Ramos (cell line): Measurements from ENCODE around the gene MTMR3.
"Not testable (repeated sequence)": the region's sequence is repeated elsewhere in the genome, so short reads cannot be mapped to it uniquely, and the experiment has no call there.

Source experiments
- in situ Hi-C: fragments of 300-500 bp; cut with MboI; formaldehyde crosslinking; loops from one replicate; pipeline ENCODE4 v1.14.3; 2022; ENCODE audit warnings: low sequenced_read_pairs; ENCODE audit not compliant: unreplicated experiment

MTMR3 gene

DNA sequence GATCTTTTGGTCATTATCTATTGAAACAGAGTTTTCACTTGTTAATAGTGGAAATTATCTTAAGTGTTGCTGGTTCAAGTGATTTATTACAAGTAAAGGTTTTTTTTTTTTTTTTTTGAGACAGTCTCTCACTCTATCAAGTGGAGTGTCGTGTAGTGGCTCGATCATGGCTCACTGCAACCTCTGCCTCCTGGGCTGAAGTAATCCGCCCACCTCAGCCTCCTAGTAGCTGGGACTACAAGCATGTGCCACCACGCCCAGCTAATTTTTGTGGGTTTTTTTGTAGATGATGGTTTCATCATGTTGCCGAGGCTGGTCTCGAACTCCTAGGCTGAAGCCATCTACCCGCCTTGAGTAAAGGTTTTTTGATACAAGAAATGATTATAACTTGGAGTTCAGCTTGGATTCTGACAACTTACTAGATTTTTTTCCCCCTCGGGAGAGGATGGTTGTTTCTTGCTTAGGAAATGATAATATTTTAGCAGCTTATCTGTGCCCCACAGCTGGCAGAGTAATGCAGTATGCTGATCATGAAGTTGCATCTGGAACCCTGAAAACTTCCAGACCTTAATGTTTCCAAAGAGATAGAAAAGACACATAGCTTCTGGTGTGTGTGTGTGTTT is 68.9 kb downstream of the MTMR3 start:
- in situ Hi-C loops: no loop called here

DNA sequence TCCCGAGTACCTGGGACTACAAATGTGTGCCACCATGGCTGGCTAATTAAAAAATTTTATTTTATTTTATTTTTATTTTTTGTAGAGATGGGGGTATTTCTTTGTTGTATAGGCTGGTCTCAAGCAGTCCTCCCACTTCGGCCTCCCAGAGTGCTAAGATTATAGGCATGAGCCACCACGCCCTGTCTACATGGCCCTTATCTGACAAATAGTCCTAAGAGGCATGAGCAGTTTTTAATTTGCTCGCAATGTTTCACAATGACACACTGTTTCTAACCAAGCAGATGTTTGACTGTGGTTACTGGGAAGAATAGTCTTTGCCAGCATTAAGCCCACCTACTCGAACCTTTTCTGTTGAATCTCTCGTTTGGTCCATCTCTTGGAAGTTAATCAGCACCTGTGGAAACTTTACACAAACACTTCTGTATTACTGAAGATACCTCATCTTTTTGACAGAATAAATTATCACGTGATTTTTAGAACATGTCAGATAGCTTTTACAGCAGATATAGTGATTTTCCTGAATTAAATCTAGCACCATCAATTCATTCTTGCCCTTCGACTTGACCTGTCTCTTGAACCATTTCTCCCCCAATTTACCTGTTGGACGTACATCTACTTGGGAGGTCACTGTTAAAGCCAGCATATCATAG is 71.4 kb downstream of the MTMR3 start:
- in situ Hi-C loops: no loop called here

DNA sequence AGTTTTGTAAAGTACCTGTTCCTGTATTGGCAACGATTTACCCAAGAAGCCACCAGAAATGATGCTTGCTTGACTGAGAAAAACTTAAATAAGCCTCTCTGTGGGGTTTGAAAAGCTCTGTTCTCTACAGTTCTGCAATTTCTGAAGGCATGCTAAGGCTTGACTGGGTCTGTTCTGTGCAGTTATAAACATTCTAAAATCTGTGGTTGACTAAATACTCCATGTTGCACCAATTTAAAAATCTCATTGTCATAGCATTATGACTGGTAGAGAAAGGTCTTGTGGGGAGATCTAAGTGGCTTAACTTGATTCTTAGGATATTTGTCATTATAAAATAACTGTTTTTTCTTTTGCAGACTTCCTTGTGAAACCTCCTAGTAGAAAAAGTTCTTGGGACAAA is 73.7 kb downstream of the MTMR3 start:
- in situ Hi-C loops: no loop called here

DNA sequence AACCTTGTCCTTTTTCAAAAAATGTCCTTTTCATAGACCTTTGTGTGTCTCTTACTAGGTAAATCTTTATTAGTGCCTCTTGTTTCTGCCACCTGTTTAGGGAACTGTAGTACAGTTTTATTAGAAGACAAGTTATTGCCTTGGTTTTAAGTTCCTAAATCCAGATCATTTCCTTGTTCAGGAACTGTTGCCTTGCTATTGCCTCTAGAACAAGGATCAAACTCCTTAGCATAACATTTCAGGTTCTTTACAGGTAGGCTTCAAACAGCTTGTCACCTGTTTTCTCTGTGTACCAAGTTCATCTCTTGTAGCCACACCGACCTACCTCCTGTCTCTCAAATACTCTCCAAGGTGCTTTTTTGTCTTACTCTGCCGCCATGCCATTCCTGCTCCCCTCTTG is 75.2 kb downstream of the MTMR3 start:
- in situ Hi-C loops: no loop called here

DNA sequence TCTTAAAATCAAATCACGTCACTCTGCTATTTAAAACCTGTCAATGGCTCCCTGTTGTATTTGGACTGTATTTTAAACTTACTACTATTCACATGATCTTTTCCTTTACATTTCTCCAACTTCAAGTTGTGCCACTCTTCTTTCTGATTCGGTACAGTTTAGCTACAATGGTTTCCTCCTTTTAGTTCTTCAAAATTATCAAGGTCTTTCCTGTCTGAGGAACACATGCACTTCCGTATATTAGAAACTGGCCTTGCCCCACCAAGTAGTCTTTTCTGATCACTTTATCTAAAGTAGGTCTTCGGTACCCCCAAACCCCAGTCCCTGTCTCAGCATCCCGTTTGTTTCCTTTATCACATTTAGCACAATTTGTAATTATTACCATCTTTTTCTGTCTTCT is 81.8 kb downstream of the MTMR3 start:
- in situ Hi-C loops: no loop called here

DNA sequence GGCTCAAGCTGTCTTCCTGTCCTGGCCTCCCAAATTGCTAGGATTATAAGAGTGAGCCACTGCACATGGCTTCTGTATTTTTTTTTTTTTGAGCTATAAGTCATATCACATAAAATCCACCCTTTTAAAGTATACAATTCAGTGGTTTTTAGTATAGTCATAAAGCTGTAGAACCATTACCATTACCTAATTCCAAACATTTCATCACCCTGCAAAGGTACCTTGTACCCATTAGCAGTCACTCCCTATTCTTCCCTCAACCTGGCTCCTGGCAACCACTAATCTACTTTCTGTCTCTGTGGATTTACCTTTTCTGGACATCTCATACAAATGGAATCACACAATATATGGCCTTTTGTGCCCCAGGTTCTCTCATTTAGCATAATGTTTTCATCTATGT is 84.5 kb downstream of the MTMR3 start:
- in situ Hi-C loops: no loop called here

DNA sequence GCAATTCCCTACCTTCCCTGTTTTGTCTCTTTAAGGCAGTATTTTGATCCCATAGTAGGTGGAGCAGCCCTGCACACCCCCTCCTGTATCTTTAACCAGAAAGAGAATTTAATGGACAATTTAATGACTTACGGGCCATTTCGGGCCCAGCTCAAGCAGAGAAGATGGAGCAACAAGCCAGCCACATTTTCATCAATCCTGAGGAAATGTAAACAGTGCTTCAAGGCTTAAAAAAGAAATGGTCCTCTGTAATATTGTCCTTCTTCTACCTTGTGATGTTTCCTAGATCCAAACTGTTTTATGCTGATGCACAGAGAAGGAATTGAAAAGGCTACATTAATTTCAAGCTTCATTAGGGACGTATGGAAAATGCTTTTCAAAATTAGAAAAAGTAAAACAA is 88.6 kb downstream of the MTMR3 start:
- in situ Hi-C loops: no loop called here

DNA sequence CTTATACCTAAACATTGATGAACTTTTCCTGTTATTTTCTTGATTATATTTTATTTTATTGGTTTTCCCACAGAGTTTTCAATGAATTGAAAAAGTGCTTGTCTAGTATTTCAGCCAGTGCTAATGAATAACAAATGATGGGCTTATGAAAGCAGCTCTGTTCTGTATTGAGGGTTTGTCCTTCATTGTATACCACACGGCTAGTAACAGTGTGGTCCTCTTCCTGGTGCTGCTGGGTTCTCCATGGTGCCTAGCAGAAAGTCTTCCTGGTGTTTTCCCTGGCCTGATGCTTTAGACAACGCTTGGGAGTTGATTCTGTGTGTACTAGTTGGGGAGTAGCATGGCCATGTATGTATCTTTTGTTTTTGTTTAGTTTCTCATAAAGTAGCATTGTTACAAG is 89.1 kb downstream of the MTMR3 start:
- in situ Hi-C loops: no loop called here

DNA sequence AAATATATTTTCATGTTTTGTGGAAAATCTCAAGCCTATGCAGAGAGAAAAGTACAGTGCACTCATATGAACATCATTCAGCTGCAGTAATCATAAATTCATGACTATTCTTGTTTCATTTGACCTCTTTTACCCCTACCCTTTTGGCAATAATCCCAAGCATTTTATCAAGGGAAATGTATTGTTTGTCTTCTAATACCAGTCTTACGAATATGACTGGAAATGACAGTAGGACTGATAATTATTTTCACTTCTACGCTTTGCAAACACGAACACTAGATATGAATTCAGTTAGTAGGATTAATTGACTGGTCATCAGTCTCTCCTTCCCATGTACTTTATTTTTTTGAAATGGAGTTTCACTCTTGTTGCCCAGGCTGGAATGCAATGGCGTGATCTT is 90.3 kb downstream of the MTMR3 start:
- in situ Hi-C loops: no loop called here

DNA sequence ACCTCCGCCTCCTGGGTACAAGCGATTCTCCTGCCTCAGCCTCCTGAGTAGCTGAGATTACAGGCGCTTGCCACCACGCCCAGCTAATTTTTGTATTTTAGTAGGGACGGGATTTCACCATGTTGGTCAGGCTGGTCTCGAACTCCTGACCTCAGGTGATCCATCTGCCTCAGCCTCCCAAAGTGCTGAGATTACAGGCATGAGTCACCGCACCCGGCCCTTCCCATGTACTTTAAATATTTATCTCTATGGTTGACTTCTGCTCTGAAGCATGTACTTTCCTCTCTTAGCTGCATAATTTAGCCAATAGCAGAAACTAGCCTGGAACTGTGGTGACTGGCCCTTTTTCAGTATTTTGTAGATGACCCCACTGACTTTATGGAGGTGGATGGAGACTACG is 90.7 kb downstream of the MTMR3 start:
- in situ Hi-C loops: not testable (repeated sequence)

DNA sequence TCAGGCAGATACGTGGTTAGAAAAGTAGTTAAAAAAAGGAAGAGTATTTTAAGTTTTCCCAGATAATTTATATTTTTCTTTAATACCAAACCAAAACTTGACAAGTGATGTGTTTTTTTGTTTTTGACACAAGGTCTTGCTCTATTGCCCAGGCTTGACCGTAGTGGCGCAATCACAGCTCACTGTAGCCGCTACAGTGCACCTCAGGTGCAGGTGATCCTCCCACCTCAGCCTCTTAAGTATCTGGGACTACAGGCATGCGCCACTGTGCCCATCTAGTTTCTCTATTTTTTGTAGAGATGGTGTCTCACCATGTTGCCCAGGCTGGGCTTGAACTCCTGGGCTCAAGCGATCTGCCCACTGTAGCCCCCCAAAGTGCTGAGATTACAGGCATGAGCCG is 92.5 kb downstream of the MTMR3 start:
- in situ Hi-C loops: no loop called here

DNA sequence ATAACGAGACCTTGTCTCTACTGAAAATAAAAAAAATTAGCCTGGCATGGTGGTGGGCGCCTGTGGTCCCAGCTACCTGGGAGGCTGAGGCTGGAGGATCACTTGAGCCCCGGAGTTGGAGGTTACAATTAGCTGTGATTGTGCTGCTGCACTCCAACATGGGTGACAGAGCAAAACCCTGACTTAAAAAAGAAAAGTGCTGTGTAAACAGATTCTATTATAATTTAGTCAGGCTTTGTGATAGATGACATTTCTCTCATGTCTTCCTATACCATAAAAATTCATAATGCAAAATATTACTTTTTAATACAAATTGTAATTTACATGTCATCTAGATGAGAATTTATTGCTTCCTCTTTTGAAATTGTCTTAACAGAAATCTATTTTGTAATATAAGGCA is 94.1 kb downstream of the MTMR3 start:
- in situ Hi-C loops: no loop called here

DNA sequence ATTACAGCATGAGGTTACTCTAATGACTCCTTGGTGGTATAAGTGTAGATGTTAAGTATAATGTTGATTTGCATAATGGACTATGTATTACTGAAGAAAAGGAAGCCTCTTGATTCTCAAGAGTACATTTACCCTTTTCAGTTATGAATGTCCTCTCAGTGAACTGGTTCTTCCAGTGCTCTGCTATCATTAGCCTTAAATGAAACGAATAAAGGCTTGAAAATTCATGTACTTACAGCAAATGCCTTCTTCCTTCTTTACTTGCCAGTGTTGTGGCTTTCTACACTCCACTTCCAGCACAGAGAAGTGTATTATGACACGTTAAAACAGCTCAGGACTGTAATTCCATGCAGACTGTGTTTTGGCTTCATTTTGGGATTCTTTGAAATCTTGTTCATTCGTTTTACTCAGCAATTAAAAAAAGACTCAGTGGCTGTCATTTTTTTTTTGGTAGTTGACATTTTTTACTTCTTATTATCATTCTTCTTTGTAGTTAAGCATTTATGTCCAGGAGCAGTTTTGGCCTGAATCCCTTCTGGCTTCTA is 96.9 kb downstream of the MTMR3 start:
- in situ Hi-C loops: no loop called here

DNA sequence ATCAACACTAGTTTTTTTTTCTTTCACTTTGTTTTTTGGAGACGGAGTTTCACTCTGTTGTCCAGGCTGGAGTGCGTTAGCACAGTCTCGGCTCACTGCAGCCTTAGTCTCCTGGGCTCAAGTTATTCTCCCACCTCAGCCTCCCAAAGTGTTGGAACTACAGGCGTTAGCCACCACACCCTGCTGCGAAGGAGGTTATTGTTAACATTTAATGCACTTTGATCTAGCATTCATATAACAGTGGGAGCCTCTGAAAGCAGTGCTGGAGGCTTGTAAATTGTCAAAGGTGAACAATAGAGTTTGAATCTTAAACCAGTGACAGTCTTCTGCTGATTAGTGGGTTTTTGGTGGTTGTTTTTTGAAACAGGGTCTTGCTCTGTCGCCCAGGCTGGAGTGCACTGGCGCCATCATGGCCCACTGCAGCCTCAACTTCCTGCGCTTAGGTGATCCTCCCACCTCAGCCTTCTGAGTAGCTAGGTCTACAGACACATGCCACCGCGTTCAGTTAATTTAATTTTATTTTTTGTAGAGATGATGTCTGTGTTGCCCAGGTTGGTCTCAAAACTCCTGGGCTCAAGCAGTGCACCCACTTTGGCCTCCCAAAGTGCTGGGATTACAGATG is 100.4 kb downstream of the MTMR3 start:
- in situ Hi-C loops: no loop called here

DNA sequence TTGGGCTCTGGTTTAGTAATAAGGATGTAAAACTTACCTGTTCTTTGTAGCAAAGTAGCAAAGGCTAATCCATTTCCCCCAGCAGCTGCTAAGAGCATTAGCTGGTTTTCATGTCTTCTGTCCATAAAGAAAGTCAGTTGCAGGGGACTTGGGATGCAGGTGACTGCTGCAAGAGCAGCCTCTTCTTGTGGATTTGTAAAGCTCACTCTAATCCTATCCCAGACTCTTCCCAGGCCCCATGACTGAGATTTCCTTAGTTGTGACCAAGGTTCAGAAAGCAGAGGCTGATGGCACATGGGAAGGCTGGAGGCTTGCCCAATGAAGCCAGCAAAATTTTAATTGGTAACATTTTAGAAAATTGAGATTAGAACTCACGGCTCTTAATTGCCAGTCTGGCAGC is 102.9 kb downstream of the MTMR3 start:
- in situ Hi-C loops: no loop called here

DNA sequence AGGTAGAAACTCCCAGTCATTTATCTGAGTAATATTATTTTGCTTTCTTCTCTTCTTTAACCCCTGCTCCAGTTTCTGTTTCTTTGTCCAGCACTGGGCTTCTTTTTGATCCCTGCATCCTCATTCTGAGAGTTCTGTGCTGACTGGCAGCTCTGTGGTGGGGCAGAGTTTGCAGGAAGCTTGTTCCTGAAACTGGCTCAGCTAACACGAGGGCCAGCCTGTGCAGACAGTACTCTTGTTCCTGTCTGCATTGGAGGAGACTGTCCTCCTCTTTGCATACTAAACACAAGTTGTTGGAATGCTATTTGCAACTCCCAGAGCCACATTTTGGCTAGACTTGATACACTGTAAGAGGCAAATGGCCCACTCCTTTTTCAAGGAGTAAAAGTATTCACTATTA is 104.2 kb downstream of the MTMR3 start:
- in situ Hi-C loops: no loop called here

DNA sequence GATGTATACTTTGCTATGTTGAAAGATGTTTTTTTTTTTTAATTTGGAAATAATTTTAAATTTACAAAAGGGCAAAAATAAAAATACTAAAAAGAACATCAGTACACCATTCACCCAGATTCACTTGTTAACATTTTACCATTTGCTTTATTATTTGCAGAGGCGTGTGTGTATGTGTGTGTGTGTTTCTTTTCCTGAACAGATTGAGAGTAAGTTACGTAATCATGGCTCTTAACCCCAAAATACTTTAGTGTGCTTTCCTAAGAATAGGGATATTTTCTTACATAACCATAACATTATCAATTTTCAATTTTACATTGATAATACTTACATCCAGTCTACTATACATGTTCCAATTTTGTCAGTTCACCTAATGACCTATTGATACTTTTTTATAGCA is 105.7 kb downstream of the MTMR3 start:
- in situ Hi-C loops: no loop called here

DNA sequence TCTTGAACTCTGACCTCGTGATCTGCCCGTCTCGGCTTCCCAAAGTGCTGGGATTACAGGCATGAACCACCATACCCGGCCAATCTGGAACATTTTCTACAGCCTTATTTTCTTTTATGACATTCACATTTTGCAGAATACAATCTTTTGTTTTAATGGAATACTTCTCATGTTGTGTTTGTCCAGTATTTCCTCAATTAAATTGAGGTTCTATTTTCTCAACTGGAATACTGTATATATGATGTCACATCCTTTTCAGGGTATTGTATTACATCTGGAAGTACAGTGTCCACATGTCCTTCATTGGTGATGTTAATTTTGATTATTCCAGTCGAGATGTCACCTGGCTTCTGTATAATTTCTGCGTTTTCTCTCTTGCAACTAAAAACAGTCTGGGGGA is 106.5 kb downstream of the MTMR3 start:
- in situ Hi-C loops: no loop called here

DNA sequence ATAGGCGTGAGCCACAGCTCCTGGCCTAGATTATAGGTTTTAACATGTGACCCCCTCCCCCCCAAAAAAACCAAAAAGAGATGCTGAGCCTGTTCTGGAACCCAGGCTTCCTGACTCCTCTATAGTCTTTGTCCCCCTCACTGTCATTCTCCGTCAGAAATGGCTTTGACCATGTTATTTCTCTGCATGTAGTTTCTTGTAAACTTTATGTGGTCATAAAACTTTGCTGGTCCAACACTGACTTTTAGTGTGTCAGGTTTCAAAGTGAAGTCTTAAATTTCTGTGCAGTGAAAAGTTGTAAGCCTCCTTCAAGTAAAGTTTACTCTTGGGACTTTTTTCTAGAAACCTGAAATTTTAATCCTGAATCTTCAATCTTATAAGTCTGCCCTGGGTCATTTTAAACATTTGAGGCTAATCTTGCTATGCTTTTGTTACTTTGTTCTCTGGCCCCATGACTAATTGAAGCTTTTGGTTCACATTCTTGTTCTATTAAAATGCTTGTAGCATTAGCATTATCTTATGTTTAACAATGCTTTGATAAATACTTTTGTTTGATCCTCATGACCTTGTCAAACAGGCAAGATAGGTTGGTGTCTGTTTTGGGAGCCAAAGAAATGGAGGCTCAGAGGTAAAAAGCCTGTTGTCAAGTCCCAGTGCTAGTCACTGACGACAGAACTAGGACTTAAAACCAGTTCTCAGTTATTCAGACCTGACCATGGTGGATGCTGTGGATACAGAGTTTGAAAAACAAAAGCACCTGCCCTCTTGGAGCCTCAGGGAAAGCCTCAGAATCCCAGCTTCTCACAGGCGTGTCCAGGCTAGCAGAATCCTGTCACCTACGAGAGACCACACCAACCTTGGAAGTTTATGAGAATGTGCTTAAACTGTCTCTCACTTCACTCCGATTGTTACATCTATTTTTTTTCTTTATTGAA is 109.6 kb downstream of the MTMR3 start:
- in situ Hi-C loops: no loop called here

DNA sequence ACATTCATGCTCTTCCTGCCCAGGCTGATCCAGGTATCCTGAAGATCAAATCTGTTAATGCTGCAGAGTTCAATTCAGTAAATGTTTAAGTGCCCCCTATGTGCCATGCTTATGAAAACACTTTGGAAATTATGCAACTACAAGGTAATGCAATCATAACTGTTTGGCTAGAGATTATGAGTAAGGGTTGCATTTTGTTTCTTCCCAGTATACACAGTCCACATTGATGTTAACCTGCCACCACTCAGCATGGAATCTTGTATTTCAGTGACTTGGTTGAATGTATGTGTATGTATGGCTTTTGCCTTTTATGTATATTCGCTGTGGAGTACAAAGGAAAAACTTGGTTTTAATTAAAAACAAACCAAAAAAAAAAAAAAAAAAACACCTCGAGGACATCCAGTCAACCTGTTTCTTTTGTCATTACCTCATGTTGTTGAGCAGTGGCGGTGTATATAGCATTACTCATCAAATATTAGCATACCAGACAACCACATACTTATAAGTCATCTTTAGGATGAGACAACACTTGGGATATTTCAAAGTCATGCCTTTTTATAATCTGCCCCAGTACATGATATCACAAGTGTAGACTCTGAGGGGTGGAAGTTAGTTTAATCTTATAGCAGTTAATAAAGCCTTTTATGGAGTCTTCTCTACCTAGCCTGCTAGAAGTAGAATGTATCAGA is 111.2 kb downstream of the MTMR3 start:
- in situ Hi-C loops: no loop called here
